H1 (cell line): ENCODE measurements around the gene KCNJ12.

Source experiments
- EP300 ChIP-seq, 2 experiments: IDR thresholded peaks; 1 replicate in 1 of 2; 2 replicates in 1 of 2; pipeline ENCODE4 v1.6.1; 2011 to 2012; ENCODE audit warnings: low read depth in 2 of 2, low read length in 2 of 2, mild to moderate bottlenecking in 2 of 2, borderline replicate concordance in 1 of 2, inconsistent platforms in 1 of 2, moderate library complexity in 1 of 2
- EZH2 ChIP-seq: fragments of 200-600 bp; sonication (generic); IDR thresholded peaks from 2 replicates; pipeline ENCODE4 v1.7.1; 2012; ENCODE audit warnings: low read depth, mild to moderate bottlenecking, moderate library complexity, low read length, inconsistent platforms; ENCODE audit not compliant: severe bottlenecking
- JUND ChIP-seq: IDR thresholded peaks from 2 replicates; pipeline ENCODE4 v1.6.1; 2011; ENCODE audit warnings: mild to moderate bottlenecking, improper control_type of control experiment, low read length
- RXRA ChIP-seq: IDR thresholded peaks from 2 replicates; pipeline ENCODE4 v1.6.1; 2011; ENCODE audit warnings: low read depth, mild to moderate bottlenecking, low read length, moderate library complexity; ENCODE audit not compliant: insufficient read depth
- YY1 ChIP-seq: IDR thresholded peaks from 2 replicates; pipeline ENCODE4 v1.6.1; 2011; ENCODE audit warnings: low read depth, mild to moderate bottlenecking, low read length
- TF ChIP-seq, protein P1 (sequence below), 3 experiments: IDR thresholded peaks; 1 replicate in 2 of 3; 2 replicates in 1 of 3; pipeline versions ENCODE4 v1.5.1 to v1.6.1; 2011; ENCODE audit warnings: low read length in 3 of 3, mild to moderate bottlenecking in 3 of 3, inconsistent platforms in 2 of 3, low read depth in 1 of 3, moderate library complexity in 1 of 3; ENCODE audit not compliant: insufficient read depth in 1 of 3; ENCODE audit errors: control extremely low read depth in 1 of 3

DNA sequence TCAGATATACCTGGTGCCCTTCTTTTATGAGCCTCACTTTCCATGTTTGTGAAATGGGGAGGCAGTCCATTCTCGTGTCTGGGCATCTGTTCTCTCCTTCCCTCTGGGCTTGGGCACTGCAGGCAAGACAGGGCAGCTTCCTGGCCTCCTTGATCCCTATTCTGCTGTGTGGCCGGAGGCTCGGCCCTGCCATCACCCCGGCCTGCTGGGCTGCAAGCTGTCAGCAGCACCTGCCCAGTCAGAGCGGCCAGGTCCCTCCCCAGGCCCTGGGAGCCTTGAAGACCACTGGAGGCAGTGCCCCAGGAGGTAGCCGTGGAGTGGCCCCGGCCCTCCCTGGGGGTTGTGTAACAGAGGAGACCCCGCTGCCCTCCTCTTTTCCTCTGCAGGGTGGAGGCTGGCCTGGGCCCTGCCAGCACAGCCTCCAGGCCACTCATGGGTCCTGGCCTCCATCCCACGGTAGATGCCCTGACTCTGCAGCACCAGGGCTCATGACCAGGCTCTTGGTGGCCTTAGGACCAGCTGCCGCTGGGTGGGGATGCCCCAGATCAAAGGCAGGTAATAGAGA is 9.2 kb downstream of the KCNJ12 start:
- TF ChIP-seq EP300 (IDR thresholded peaks at IDR 0.05; ENCODE audit: borderline replicate concordance in 1 of 2, low read depth in 2 of 2, low read length in 2 of 2) (no peak), EZH2 (no peak), JUND (no peak), YY1 (no peak), RXRA (no peak)
- TF ChIP-seq, protein P1, sequence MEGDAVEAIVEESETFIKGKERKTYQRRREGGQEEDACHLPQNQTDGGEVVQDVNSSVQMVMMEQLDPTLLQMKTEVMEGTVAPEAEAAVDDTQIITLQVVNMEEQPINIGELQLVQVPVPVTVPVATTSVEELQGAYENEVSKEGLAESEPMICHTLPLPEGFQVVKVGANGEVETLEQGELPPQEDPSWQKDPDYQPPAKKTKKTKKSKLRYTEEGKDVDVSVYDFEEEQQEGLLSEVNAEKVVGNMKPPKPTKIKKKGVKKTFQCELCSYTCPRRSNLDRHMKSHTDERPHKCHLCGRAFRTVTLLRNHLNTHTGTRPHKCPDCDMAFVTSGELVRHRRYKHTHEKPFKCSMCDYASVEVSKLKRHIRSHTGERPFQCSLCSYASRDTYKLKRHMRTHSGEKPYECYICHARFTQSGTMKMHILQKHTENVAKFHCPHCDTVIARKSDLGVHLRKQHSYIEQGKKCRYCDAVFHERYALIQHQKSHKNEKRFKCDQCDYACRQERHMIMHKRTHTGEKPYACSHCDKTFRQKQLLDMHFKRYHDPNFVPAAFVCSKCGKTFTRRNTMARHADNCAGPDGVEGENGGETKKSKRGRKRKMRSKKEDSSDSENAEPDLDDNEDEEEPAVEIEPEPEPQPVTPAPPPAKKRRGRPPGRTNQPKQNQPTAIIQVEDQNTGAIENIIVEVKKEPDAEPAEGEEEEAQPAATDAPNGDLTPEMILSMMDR (IDR thresholded peaks at IDR 0.05; ENCODE audit: control extremely low read depth in 1 of 3, insufficient read depth in 1 of 3, low read depth in 1 of 3, low read length in 3 of 3), result no peak
